ENCODE results near the gene MAPKBP1.
A peak's percentile ranks its signal among the peaks of the same experiment; 100 is the strongest.

Gene MAPKBP1

GRCh38 chr15:41870689-41871081 lies 96.4 kb downstream of the MAPKBP1 start:
- DNase-seq, result no peak

DNA sequence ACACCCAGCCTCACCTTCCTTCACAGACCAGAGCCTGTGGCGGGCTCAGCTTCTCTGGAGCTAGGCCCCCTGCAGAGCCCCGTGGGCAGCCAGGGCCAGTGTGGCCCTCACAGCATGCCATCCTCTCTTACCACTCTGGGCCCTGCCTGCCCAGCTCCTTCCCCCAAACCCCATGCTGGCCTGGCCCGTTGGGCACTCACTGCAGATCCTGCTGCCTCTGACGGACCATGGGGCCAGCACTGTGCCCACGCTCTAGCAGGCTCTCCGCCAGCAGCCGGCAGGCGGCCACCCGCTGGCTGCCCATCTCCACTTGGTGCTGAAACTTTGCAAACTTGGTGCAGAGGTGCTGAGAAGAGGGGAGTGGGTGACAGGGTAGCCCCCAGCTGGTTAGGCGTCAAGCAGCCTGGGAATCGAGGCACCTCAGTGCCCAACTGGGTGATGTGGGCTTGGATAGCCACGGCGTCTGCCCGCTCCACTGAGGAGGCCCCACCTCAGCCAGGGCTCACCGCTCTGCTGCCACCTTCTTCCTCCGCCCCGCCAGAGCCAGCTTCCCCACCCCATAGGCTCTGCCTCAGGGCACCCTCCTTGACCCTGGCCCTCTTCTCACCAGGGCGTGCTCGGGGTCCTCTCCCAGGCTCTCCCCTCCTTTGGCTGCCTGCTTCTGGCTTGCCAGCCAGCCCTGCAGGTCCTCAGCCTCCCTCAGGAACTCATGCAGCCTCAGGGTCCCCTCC lies 97.1 kb downstream of the MAPKBP1 start:
- no peak for DNase-seq

DNA sequence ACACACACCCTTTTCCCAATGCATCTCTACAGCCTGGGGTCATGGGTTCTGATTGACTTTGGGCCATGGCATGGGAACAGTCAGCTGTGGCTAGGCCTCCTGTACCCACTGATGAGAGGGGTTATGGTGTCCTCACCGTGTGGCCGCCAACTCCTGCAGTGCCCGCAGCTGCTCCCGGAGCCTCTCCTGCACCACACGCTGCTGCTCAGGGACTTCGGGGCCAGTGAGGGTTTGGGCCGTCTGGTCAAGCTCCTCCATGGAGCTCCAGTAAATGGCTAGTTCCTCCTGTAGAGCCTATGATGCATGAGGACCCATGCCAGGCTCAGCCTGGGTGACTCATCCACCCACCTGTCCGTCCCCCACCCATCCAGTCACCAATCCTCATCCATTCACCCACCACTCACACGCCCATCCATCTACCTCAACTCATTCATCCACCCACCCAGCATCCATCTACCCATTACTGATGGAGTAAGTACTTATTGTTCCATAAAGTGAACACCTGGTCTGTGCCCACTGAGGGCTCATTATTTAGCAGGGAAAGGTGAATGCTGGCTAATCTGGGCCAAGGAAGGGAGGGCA lies 98.0 kb downstream of the MAPKBP1 start:
- no peak for DNase-seq

DNA sequence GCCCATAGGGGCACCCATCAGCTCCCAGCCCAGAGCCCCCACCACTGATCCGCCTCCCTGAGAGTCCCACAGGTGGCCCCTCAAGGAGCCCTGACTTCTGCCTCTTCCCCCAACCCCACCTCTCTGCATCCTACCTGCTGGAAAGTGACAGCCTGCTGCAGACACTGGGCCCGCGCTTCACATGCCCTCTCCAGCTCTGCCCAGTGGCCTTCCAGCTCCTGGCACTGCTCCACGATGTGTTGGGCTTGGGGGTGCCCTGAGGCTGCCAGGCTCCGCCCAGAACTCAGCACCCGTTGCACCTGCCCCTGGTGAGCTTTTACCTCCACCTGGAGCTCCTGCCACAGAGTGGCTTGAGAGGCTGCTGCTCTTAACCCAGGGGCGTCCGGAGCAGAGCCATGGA lies 99.4 kb downstream of the MAPKBP1 start:
- DNase-seq, result no peak

DNA sequence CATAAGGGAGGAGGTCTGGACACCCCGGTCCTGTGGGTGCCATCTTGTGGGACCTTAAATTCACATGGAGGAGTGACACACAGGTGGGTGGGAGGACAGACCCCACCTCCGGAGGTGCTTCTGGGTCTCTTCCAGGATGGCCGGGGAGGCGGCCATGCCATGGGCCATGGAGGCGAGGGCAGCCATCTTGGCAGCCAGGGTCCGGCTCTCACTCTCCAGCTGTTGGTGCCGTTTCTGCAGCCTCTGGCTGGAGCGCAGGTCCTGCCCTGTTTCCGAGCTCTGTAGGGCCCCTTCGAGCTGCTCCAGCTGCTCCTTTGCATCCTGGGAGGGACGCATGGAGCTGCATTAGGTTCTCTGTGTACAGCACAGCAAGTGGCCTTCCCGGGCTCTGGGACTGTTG lies 100.5 kb downstream of the MAPKBP1 start:
- DNase-seq, result no peak

GRCh38 chr15:41876007-41876406 lies 101.7 kb downstream of the MAPKBP1 start:
- no peak for DNase-seq

- peak; percentile 19 to 40 for DNase-seq
Measured at GRCh38 chr15:41876689-41877088, 102.4 kb downstream of the MAPKBP1 start.
